GM03348 (cell line): ENCODE data around the gene FBXL19.
A peak's percentile ranks its signal among the peaks of the same experiment; 100 is the strongest.
"Not testable (repeated sequence)": the region's sequence is repeated elsewhere in the genome, so short reads cannot be mapped to it uniquely, and the experiment has no call there.

ENCODE experiments used
- DNase-seq: peaks from one replicate; pipeline ENCODE4 v3.0.0; 2012; ENCODE audit warnings: low spot score

FBXL19 gene, protein sequence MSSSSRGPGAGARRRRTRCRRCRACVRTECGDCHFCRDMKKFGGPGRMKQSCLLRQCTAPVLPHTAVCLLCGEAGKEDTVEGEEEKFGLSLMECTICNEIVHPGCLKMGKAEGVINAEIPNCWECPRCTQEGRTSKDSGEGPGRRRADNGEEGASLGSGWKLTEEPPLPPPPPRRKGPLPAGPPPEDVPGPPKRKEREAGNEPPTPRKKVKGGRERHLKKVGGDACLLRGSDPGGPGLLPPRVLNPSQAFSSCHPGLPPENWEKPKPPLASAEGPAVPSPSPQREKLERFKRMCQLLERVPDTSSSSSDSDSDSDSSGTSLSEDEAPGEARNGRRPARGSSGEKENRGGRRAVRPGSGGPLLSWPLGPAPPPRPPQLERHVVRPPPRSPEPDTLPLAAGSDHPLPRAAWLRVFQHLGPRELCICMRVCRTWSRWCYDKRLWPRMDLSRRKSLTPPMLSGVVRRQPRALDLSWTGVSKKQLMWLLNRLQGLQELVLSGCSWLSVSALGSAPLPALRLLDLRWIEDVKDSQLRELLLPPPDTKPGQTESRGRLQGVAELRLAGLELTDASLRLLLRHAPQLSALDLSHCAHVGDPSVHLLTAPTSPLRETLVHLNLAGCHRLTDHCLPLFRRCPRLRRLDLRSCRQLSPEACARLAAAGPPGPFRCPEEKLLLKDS

DNA sequence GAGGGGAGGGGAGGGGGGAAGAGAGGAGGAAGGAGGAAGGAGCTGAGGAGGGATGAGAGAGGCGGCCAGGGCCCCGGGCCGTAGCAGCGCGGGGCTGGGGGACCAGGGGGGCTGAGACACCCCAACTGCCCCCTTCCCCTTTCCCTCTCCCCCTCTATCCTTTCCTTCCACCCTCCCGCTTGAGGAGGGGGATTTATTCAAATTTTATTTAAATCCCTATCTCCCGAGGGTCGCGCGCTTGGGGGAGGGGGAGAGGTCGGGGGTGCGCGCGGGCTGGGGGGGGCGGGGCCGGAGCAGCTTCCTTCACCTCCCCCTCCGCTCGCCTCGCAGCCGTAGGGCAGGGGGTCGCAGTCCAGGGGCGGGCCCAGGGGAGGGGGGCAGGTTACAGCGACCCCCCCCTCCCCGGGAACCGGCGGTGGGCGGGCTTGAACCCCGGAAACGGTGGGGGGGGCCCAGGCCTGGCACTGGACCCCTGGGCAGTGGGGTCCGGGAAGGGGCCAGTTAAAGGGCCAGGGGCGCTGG, at the start of gene FBXL19:
Gene FBXL19, plus strand, starts transcription at position 19 of the 522 bp plus-strand sequence. CDS start 2,183 bp downstream, outside the sequence.
- no peak for DNase-seq

DNA sequence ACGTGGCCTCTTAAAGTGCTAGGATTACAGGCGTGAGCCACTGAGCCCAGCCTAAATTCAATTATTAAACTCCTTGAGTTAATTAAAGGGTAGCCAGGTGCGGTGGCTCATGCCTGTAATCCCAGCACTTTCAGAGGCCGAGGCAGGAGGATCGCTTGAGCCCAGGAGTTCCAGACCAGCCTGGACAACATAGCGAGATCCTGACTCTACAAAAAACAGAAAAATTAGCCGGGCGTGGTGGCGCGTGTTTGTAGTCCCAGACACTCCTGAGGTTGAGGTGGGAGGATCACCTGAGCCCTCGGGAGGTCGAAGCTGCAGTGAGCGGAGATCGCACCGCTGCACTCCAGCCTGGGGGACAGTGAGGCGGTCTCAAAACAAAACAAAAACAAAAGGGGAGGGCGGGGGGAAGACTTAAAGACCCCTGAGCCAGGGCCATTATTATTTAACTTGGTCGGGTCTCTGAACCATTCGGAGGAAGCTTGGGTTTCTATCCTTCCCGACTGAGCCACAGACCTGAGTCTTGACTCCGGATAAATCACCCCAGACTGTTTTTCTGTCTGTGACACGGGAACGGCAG, 49.0 kb upstream of the FBXL19 start:
- DNase-seq: no peak

DNA sequence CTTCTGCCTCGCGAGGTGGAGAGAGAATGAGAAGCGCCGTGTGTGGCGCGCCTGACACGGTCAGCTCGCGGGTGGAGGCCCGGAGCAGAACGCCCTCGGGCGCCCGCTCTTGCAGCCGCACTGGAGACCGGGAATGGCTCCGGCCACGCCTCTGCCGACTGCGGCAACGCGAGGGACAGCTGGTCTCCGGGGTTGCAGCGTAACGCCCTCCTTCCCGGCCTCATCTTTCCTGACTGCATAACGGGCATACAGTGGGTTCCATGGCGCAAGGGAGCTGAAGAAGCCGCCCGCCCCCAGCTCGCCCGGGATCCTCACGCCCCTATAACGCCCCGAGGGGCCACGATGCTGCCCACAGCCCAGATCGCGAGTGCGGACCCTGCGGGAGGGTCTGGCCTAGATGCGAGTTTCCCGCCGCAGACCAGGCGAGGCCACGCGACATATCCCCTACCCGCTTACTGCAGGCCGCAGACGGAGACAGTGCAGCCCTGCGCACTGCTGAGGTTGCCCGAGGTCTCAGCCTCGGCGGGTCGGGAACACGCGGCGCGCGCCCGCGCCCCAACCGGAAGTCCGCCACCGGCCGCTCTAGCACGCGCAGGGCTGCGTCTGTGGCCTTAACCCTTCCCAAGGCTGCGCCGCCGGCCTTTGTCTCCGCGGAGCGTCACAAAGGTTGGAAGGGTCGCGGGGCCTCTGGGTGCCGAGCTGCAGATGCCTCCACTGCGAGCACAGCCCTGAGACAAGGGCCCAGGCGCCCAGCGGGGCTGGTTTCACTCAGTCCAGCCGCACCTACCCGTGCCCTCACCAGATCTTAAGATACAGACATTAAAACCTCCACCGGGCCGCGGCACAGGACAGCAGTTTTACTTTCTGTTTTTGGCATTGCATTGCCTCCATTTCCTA, 48.3 kb upstream of the FBXL19 start:
- peak; percentile 94 for DNase-seq

DNA sequence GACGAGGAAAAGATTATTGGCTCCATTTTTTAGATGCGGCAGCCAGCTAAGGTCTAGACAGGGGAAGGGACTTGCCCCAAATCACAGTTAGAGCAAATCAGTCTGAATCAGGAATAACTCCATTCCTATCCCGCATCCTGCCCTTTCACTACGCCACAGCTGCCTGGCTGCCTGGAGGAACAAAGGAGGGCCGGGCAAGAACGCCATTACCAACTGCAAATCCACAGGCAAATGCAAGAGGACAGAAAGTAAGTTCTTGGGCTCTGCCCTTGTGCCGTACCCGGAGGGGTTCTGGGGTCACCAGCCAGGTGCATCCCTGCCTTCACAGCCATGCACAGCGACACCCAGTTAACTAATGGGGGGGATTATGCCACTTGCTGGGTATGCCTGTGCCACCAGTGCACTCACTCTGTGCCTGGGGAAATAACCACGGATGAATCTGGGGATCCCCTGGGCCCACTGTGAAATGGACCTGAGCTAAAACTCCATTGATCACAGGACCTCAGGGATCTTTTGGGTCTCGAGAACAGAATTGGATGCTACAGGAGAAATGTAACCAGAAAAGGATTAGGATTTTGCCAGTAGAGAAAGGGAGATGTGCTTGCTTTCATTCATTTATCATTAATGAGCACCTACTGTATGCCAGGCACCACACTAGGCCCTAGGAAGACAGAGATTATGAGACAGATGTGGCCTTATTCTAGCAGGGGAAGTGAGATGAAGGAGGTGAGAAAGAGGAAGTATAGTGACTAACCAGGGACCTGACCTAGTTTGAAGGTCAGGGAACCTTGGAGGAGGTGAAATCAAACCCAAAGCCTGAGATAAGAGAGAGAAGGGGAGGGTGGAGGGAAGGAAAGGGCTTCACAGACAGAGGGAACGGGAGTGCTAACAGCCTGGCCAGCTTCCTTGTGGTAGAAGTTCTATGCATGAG, 47.2 kb upstream of the FBXL19 start:
- peak; percentile 41 for DNase-seq

- DNase-seq: no peak
Measured at GRCh38 chr16:30876867-30877266, 46.5 kb upstream of the FBXL19 start.

- no peak for DNase-seq
Measured at GRCh38 chr16:30882429-30883310, 40.7 kb upstream of the FBXL19 start.

DNA sequence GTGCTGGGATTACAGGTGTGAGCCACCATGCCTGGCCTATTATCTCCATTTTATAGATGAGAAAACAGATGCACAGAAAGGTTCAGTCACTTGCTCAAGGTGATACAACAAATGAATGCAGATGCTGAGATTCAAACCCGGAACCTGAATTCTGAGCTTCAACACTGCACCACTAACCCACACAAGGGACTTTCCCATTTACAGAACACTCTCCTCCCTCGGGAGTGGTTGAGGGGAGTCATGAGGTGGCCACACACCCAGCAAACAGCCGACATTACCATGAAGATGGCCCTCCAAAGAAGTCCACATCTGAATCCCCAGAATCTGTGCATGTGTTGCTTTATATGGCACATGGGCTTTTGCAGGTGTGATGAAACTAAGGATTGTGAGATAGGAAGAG, 38.6 kb upstream of the FBXL19 start:
- DNase-seq: no peak

GRCh38 chr16:30885196-30885595, 38.2 kb upstream of the FBXL19 start:
- no peak for DNase-seq

GRCh38 chr16:30886145-30886544, 37.2 kb upstream of the FBXL19 start:
- DNase-seq: no peak

DNA sequence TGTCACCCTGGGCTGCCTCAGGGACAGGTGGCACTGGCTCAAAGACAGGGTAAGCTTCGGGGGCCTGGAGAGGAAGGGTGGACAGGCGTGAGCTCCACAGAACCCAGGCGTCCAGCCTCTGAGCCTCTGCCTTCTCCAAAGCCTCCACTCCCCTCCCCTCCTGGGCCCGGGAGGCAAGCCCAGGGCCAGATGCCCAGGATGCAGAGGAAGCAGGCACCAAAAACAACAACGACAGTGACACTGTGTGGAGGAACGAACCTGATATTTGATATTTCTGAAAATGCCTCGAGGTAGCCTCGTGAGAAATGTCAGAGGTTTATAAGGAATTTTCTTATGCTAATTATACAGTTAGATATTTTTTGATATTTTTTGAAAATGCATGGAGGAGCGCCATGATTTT, 35.4 kb upstream of the FBXL19 start:
- no peak for DNase-seq

- DNase-seq: no peak
Measured at GRCh38 chr16:30888856-30889499, 34.4 kb upstream of the FBXL19 start.

- no peak for DNase-seq
Measured at GRCh38 chr16:30889721-30890120, 33.7 kb upstream of the FBXL19 start.

GRCh38 chr16:30891043-30891823, 32.1 kb upstream of the FBXL19 start:
- not testable (repeated sequence) for DNase-seq

DNA sequence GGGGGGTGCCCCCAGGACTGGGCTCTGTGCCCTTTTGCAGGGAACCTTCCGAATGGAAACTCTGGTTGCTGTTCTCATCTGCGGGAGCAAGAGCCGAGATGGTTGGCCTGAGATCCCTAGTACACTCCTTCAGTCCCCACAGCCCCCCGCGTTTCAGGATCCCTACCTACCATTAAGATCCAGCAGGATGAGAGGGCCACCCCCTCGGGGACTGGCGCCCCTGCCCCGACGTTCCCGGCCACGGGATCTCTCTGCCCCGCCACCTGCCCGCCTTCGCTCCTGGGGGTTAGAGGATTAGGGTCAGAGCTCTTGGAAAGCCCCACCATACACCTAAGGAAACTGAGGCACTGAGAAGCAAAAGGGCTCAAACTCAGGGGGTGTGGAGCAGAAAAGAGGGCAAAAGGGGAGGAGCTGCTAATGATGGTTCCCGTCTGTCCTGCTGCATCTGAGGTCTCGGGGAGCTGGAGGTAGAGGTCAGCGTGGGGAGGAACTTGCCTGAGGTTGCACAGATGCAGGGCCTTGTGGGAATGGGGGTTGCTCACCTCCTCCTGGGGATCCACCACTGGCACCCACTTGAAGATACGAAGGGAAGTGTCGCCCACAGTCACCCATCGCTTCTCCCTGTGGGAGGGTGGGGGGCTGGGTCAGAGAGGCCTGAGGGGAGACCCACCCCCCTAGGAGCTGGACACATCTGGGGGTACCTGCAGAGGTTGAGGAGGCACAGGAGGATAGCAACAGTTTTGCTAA, 30.5 kb upstream of the FBXL19 start:
- DNase-seq: no peak

GRCh38 chr16:30893417-30893743, 30.0 kb upstream of the FBXL19 start:
- peak; percentile 21 for DNase-seq

GRCh38 chr16:30893744-30894539, 29.4 kb upstream of the FBXL19 start, which contains the start of gene BCL7C:
Gene BCL7C (minus strand): TSS chr16:30894077. CDS start chr16:30893944, 133 bp downstream.
- peak; percentile 96 for DNase-seq
